HepG2 (cell line): ENCODE measurements around the gene KCTD13. TPM values are rescaled to one million over a fixed set of nuclear protein-coding genes. Genes with fewer than 3 reads are reported as not detected.
A peak's percentile ranks its signal among the peaks of the same experiment; 100 is the strongest.

Source experiments
- ATRX ChIP-seq: sonication (generic); formaldehyde crosslinking; IDR thresholded peaks from 2 replicates; pipeline ENCODE4 v1.4.0; 2020; ENCODE audit warnings: missing genetic modification reagents, borderline replicate concordance
- BATF2 ChIP-seq: sonication (generic); formaldehyde crosslinking; IDR thresholded peaks from 2 replicates; pipeline ENCODE4 v1.8.0; 2022; ENCODE audit warnings: mild to moderate bottlenecking, missing genetic modification reagents, moderate library complexity
- DMAP1 ChIP-seq: IDR thresholded peaks from 2 replicates; pipeline ENCODE4 v1.6.1; 2016
- HNRNPUL1 ChIP-seq: fragments of 200-400 bp; formaldehyde crosslinking; IDR thresholded peaks from 2 replicates; pipeline ENCODE4 v1.6.1; 2017; ENCODE audit warnings: low read depth, mild to moderate bottlenecking, low read length, moderate library complexity
- HOXA9 ChIP-seq: sonication (generic); formaldehyde crosslinking; IDR thresholded peaks from 2 replicates; pipeline ENCODE4 v1.8.1; 2022; ENCODE audit warnings: missing genetic modification reagents, mild to moderate bottlenecking, moderate library complexity, borderline replicate concordance
- KAT2B ChIP-seq: fragments of 150-350 bp; IDR thresholded peaks from 2 replicates; pipeline ENCODE4 v1.6.1; 2014; ENCODE audit warnings: low read depth, low read length, borderline replicate concordance
- LCORL ChIP-seq, 2 experiments: fragments of 450-650 bp in 1 of 2; sonication (generic) in 1 of 2; formaldehyde crosslinking in 1 of 2; IDR thresholded peaks; 2 replicates each; pipeline versions ENCODE4 v1.5.0 to v1.6.1; 2017 to 2020; ENCODE audit warnings: antibody characterized with exemption in 1 of 2, missing genetic modification reagents in 1 of 2
- MIER3 ChIP-seq: IDR thresholded peaks from 2 replicates; pipeline ENCODE4 v1.6.1; 2016; ENCODE audit warnings: missing compliant biosample characterization, borderline replicate concordance
- MXD4 ChIP-seq: IDR thresholded peaks from 2 replicates; pipeline ENCODE4 v1.6.1; 2016; ENCODE audit warnings: mild to moderate bottlenecking, missing biosample characterization, missing genetic modification reagents
- MYNN ChIP-seq: sonication (generic); formaldehyde crosslinking; IDR thresholded peaks from 2 replicates; pipeline ENCODE4 v1.4.0; 2020; ENCODE audit warnings: mild to moderate bottlenecking, low read depth, missing genetic modification reagents
- PHF20 ChIP-seq: sonication (generic); formaldehyde crosslinking; IDR thresholded peaks from 2 replicates; pipeline ENCODE4 v1.5.0; 2020; ENCODE audit warnings: mild to moderate bottlenecking, missing genetic modification reagents
- RARG ChIP-seq: sonication (generic); formaldehyde crosslinking; IDR thresholded peaks from 2 replicates; pipeline ENCODE4 v1.4.0; 2020; ENCODE audit warnings: low read depth, mild to moderate bottlenecking, missing genetic modification reagents
- TCF12 ChIP-seq, 2 experiments: fragments of 450-650 bp in 1 of 2; sonication (generic) in 1 of 2; formaldehyde crosslinking in 1 of 2; IDR thresholded peaks; 2 replicates each; pipeline versions ENCODE4 v1.6.1 to v1.8.0; 2017 to 2022; ENCODE audit warnings: antibody characterized with exemption in 1 of 2, mild to moderate bottlenecking in 1 of 2, missing genetic modification reagents in 1 of 2, moderate library complexity in 1 of 2
- TMF1 ChIP-seq: sonication (generic); formaldehyde crosslinking; IDR thresholded peaks from 2 replicates; pipeline ENCODE4 v1.8.1; 2022; ENCODE audit warnings: low read depth, missing genetic modification reagents
- ZNF12 ChIP-seq: sonication (generic); formaldehyde crosslinking; IDR thresholded peaks from 2 replicates; pipeline ENCODE4 v1.5.0; 2020; ENCODE audit warnings: missing genetic modification reagents
- ZNF343 ChIP-seq: sonication (generic); formaldehyde crosslinking; IDR thresholded peaks from 2 replicates; pipeline ENCODE4 v1.4.0; 2020; ENCODE audit warnings: mild to moderate bottlenecking, missing genetic modification reagents
- ZNF629 ChIP-seq: sonication (generic); formaldehyde crosslinking; conservative IDR thresholded peaks from 2 replicates; pipeline ENCODE4 v1.5.0; 2020; ENCODE audit warnings: missing genetic modification reagents
- ZNF674 ChIP-seq: sonication (generic); formaldehyde crosslinking; IDR thresholded peaks from 2 replicates; pipeline ENCODE4 v1.5.0; 2020; ENCODE audit warnings: low read depth, mild to moderate bottlenecking, missing genetic modification reagents
- polyA plus RNA-seq, 8 experiments: library from polyadenylated mRNA; depleted of rRNA in 3 of 8; stranded (reverse) in 7 of 8; unstranded in 1 of 8; fragments of >200 nt; fragmentation: Illumina TruSeq in 4 of 8; extraction: Trizol in 4 of 8; gene quantifications; 2 replicates each; pipeline versions ENCODE4 v1.2.1 to v1.2.3, GENCODE V29; 2011 to 2016; ENCODE audit warnings: low read depth in 4 of 8, missing spikeins in 1 of 8, mixed read lengths in 1 of 8; ENCODE audit not compliant: insufficient read depth in 1 of 8
- total RNA-seq, 5 experiments: library from RNA; depleted of rRNA; stranded (reverse); fragments of >200 nt; fragmentation: Illumina TruSeq; extraction: Trizol; gene quantifications; 2 replicates each; pipeline ENCODE4 v1.2.3, GENCODE V29; 2016; ENCODE audit warnings: low read depth in 1 of 5
- TF ChIP-seq, protein P1 (sequence below): IDR thresholded peaks from 2 replicates; pipeline ENCODE4 v1.6.1; 2016; ENCODE audit warnings: mild to moderate bottlenecking, missing biosample characterization, missing genetic modification reagents
- TF ChIP-seq, protein P2 (sequence below): sonication (generic); formaldehyde crosslinking; IDR thresholded peaks from one replicate; pipeline ENCODE4 v1.5.1; 2020; ENCODE audit warnings: mild to moderate bottlenecking, missing genetic modification reagents; ENCODE audit errors: not compliant biosample characterization

KCTD13 gene
- total and polyA plus RNA-seq, 2 of the 13 experiments (the other 11 are each of a cell fraction or from before 2014, with no cell fraction given), result 6.3 to 14.7 TPM

DNA sequence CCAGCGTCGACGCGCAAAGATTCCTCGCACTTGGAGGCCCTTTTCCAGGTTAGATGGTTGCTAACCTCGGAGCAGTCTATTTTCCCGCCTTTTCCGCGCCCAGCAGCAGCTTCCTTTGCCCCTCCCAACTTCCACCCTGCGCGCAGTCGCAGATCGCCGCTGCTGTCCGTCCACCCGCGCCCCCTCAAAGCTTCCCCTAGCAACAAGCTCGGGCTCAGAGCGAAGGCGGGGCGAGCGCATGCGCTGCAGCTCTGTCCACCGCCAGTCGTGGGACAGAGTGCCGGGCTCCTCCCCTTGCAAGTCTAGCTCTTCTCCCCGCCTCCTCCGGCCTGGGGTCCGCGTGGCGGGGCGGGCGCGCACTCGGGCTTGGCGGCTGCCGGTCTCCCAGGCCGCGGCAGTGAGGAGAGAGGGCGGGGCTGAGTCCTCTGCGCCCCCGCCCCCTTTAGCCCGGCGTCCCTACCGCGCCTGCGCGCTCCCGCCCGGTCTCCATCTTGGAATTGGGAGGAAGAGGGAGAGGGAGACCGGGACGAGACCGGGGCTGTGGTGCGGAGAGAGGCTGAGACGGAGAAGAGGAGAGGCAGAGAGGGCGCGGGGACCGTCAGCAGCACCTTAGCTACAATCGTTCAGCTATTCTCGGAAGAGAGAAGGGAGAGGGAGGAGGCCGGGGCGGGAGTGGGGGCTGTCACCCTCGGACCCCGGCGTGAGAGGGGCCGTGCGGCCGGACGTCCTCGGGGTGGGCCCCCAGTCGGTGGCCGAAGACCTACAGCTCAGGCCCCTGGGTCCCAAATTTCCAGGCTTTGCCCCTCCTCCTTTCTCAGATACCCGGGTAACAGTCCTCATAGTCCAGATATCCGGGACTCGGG lies 47.6 kb upstream of the KCTD13 start, which contains the start of gene TAOK2 (continued):
- TF ChIP-seq MIER3 (CRISPR knock-in tag), result peak; percentile 79; the same call in 1 of the 2 replicates
- no peak for TF ChIP-seq MYNN (CRISPR knock-in tag)
- peak; percentile 93 for TF ChIP-seq ZNF343 (CRISPR knock-in tag)
- TF ChIP-seq ZNF12 (CRISPR knock-in tag), result no peak; the same call in 1 of the 2 replicates
- peak; percentile 56 for TF ChIP-seq PHF20 (CRISPR knock-in tag)
- TF ChIP-seq, protein P1, sequence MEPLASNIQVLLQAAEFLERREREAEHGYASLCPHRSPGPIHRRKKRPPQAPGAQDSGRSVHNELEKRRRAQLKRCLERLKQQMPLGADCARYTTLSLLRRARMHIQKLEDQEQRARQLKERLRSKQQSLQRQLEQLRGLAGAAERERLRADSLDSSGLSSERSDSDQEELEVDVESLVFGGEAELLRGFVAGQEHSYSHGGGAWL (CRISPR knock-in tag), result peak; percentile 89
- TF ChIP-seq ATRX (CRISPR knock-in tag), result no peak
- no peak for TF ChIP-seq LCORL (IDR thresholded peaks at IDR 0.05)
- peak; percentile 95 for TF ChIP-seq LCORL (CRISPR knock-in tag; IDR thresholded peaks at IDR 0.05)
- no peak for TF ChIP-seq KAT2B
- TF ChIP-seq HNRNPUL1, result no peak
- peak; percentile 86 for TF ChIP-seq DMAP1 (CRISPR knock-in tag)
- TF ChIP-seq RARG (CRISPR knock-in tag), result peak; percentile 53; the same call in 1 of the 2 replicates
- TF ChIP-seq, protein P2, sequence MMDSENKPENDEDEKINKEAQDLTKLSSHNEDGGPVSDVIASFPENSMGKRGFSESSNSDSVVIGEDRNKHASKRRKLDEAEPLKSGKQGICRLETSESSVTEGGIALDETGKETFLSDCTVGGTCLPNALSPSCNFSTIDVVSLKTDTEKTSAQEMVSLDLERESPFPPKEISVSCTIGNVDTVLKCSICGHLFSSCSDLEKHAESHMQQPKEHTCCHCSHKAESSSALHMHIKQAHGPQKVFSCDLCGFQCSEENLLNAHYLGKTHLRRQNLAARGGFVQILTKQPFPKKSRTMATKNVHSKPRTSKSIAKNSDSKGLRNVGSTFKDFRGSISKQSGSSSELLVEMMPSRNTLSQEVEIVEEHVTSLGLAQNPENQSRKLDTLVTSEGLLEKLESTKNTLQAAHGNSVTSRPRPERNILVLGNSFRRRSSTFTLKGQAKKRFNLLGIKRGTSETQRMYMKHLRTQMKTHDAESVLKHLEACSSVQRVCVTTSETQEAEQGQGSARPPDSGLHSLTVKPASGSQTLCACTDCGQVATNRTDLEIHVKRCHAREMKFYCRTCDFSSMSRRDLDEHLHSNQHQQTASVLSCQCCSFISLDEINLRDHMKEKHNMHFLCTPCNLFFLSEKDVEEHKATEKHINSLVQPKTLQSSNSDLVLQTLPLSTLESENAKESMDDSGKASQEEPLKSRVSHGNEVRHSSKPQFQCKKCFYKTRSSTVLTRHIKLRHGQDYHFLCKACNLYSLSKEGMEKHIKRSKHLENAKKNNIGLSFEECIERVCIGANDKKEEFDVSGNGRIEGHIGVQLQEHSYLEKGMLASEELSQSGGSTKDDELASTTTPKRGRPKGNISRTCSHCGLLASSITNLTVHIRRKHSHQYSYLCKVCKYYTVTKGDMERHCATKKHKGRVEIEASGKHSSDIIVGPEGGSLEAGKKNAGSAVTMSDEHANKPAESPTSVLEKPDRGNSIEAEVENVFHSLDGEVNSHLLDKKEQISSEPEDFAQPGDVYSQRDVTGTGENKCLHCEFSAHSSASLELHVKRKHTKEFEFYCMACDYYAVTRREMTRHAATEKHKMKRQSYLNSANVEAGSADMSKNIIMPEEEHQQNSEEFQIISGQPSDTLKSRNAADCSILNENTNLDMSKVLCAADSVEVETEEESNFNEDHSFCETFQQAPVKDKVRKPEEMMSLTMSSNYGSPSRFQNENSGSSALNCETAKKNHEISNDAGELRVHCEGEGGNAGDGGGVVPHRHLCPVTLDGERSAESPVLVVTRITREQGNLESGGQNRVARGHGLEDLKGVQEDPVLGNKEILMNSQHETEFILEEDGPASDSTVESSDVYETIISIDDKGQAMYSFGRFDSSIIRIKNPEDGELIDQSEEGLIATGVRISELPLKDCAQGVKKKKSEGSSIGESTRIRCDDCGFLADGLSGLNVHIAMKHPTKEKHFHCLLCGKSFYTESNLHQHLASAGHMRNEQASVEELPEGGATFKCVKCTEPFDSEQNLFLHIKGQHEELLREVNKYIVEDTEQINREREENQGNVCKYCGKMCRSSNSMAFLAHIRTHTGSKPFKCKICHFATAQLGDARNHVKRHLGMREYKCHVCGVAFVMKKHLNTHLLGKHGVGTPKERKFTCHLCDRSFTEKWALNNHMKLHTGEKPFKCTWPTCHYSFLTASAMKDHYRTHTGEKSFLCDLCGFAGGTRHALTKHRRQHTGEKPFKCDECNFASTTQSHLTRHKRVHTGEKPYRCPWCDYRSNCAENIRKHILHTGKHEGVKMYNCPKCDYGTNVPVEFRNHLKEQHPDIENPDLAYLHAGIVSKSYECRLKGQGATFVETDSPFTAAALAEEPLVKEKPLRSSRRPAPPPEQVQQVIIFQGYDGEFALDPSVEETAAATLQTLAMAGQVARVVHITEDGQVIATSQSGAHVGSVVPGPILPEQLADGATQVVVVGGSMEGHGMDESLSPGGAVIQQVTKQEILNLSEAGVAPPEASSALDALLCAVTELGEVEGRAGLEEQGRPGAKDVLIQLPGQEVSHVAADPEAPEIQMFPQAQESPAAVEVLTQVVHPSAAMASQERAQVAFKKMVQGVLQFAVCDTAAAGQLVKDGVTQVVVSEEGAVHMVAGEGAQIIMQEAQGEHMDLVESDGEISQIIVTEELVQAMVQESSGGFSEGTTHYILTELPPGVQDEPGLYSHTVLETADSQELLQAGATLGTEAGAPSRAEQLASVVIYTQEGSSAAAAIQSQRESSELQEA (CRISPR knock-in tag), result peak; percentile 92
- peak; percentile 66 for TF ChIP-seq TMF1 (CRISPR knock-in tag)
- TF ChIP-seq ZNF629 (CRISPR knock-in tag), result no peak
- peak; percentile 88; the same call in 1 of the 2 replicates for TF ChIP-seq HOXA9 (CRISPR knock-in tag)
- TF ChIP-seq BATF2 (CRISPR knock-in tag), result peak; percentile 86
- TF ChIP-seq ZNF674 (CRISPR knock-in tag), result peak; percentile 26; the same call in 1 of the 2 replicates
- TF ChIP-seq TCF12 (IDR thresholded peaks at IDR 0.05), result no peak
- TF ChIP-seq TCF12 (CRISPR knock-in tag; IDR thresholded peaks at IDR 0.05), result peak; percentile 70; the same call in 1 of the 2 replicates
- peak; percentile 90 for TF ChIP-seq MXD4 (CRISPR knock-in tag)
